ENCODE measurements around the gene FOXN3.

FOXN3 gene

GRCh38 chr14:89394972-89395371 is 22.1 kb downstream of the FOXN3 start:
- no peak for TF ChIP-seq CTCF (IDR thresholded peaks at IDR 0.05; ENCODE audit: insufficient read depth, low read depth, low read length, missing control alignments)
- no peak for DNase-seq (ENCODE audit: low read depth)
- H3K4me3 ChIP-seq (ENCODE audit: low read length) = no peak overlapping the region

DNA sequence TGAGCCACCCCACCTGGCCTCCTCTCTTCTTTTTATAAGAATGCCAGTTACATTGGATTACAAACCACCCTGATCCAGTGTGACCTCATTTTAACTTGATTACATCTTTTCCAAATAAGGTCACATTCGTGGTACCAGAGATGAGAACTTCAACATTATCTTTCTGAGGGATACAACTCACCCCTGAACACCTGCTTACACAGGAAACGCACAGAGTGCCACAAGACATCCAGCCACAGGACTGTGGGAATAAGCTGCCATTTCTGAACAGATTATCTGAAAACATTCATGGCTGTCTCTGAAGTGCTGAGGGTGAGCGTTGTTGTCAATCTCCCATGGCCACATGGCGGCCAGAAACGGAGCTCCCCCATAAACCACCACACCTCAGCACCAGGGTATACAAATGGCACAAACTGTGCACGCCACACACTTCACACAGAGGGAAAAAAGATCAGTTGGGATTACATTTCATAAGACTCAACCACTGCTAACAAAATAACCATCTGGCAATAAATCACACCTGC is 23.7 kb downstream of the FOXN3 start:
- no peak overlapping the region for H3K4me3 ChIP-seq (ENCODE audit: low read length)
- DNase-seq (ENCODE audit: low read depth) = no peak
- TF ChIP-seq CTCF (IDR thresholded peaks at IDR 0.05; ENCODE audit: insufficient read depth, low read depth, low read length, missing control alignments) = no peak

GRCh38 chr14:89392181-89392580 is 24.9 kb downstream of the FOXN3 start:
- no peak for TF ChIP-seq CTCF (IDR thresholded peaks at IDR 0.05; ENCODE audit: insufficient read depth, low read depth, low read length, missing control alignments)
- DNase-seq (ENCODE audit: low read depth) = no peak
- H3K4me3 ChIP-seq (ENCODE audit: low read length) = no peak overlapping the region

DNA sequence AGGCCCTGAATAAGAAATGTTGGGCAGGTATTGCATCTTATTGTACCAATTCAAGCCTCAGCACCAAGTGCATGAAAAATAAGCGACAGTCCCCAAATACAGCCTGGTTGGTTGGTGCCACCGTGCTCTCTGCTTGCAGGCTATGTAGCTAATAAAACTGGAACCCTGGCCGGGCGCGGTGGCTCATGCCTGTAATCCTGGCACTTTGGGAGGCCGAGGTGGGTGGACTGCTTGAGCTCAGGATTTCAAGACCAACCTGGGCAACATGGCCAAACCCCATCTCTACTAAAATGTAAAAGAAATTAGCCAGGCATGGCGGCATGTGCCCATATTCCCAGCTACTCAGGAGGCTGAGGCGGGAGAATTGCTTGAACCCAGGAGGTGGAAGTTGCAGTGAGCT is 25.5 kb downstream of the FOXN3 start:
- no peak for TF ChIP-seq CTCF (IDR thresholded peaks at IDR 0.05; ENCODE audit: insufficient read depth, low read depth, low read length, missing control alignments)
- no peak for DNase-seq (ENCODE audit: low read depth)
- no peak overlapping the region for H3K4me3 ChIP-seq (ENCODE audit: low read length)

DNA sequence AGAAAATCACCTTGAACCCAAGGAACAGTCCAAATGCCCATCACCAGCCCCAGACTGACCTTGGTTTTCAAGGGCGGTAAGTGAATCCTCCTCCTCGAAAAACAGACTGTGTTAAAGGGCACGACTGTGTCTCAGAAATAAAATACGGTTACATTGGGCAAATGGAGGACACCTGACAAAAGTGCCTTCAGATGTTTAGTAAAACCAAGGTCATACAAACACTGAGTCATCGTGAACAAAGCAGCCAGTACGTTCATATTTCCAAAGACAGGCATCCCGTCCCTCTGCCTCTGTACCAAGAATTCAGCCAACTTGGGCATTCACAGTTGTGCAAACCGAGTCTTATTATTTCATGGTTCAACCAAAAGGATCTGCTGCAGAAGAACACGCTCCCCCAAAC is 25.9 kb downstream of the FOXN3 start:
- no peak overlapping the region for H3K4me3 ChIP-seq (ENCODE audit: low read length)
- TF ChIP-seq CTCF (IDR thresholded peaks at IDR 0.05; ENCODE audit: insufficient read depth, low read depth, low read length, missing control alignments) = no peak
- DNase-seq (ENCODE audit: low read depth) = peak; percentile 27

DNA sequence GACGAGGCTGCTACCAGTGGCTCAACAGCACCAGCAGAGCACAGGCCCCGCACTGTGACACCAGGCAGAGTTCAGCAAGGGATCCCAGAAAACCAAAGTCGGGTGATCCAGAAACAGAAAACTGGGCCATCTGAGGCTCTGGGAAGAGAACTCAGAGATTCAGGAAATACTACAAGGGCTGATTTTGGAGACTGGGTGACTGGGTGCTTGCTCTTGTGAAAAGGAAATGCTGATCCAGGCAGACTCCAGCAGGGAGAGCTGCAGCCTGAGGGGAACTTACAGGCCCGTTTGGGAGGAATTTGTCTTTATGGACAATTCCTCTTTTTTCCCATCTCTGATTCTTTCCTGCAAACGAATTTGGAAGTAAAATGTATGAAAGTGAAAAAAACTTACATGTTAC is 28.2 kb downstream of the FOXN3 start:
- DNase-seq (ENCODE audit: low read depth) = peak; percentile 24
- TF ChIP-seq CTCF (IDR thresholded peaks at IDR 0.05; ENCODE audit: insufficient read depth, low read depth, low read length, missing control alignments) = peak; percentile 22
- H3K4me3 ChIP-seq (ENCODE audit: low read length) = no peak overlapping the region

- H3K4me3 ChIP-seq (ENCODE audit: low read length) = no peak overlapping the region
- TF ChIP-seq CTCF (IDR thresholded peaks at IDR 0.05; ENCODE audit: insufficient read depth, low read depth, low read length, missing control alignments) = no peak
- DNase-seq (ENCODE audit: low read depth) = no peak
These were observed 28.9 kb downstream of the FOXN3 start for GRCh38 chr14:89387922-89388685.
